HG02763 (cell line): ENCODE results near the gene TMEM108.

ENCODE experiments used
- ATAC-seq: cut with Tn5 transposase; IDR thresholded peaks from one replicate; pipeline ENCODE4 v1.9.1; 2021; ENCODE audit warnings: mild to moderate bottlenecking, moderate library complexity; ENCODE audit not compliant: unreplicated experiment

TMEM108 gene

DNA sequence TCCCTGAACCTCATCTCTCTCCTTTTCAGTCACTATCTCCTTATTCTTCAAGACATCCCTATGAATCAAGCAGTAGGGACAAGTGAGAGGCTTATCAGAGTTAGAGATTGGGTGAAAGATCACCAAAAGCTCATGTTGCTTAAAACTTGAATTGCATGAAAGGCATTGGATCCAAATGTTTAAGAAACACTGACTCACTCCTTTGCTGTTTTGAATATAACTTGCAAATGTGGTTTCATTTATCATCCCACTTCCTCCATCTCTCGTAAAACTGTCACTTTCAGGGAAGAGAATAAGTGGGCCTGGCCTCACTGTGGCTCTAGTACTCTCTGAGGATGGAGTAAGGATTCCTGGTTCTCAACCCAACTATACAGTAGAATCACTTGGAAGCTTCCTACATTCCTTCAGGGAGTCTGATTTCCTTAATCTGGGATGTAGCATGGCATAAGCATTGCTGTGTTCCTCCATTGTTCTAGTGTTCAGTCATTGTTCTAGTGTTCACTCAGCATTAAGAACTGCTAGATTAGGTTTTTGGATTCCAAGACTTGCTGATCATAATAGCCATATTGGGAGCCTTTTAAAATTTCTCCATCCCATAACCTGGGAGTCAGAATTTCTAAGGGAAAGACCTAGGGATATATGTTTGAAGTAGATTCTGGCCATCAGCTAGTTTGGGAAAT, 171.8 kb downstream of the TMEM108 start:
- no peak for ATAC-seq

DNA sequence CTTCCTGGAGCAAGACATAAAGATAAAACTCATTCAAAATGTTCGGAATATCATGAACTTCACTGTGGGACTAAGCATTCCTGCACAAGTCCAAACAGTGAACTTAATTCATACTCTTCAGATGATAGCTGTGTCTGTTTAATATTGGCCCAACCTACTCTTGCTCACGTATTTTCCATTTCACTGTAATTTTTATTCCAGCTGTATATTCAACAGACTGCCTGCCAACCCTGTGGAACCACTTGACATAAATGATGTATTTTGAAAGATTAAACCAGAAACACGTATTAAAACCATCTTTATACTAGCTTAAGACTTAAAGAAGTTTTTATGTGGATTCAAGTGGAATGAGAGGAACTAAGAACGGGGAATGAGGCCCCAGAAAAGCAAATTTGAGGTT, 172.5 kb downstream of the TMEM108 start:
- no peak for ATAC-seq

DNA sequence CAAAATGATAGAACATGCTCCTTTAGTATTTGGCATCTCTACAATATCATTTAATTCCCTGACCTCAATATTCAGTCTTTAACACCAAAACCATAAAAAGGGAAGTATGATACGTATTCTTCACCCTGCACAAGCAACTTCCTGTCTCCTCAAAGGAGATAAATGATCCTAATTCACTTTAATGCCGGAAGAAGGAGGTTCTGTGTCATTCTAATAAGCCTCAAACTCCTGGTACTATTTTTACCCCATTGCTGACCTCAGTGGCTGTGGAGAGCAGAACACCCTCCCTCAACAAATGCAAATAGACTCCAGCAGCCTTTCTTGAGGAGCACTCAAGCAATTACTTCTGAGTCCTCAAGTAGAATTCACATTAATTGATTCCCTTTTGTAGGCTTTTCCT, 173.3 kb downstream of the TMEM108 start:
- peak; percentile 94 for ATAC-seq

DNA sequence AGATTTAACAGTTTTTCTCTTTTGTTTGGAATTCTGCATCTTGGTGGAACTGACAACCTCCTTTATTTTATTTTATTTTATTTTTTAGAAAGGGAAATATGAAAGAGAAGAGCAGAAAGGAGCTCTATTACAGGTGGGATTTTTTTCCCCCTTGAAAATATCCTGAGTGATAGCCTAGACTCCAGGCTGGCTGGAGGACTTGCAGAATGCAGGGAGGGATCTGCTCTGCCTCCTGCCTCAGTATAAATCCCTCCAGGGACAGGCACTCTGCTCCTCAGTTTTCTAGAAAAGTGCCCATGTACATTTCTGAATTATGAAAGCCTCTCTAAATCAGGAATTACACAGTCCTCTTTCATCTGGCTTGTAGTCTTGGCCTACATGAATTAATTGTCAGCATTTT, 173.7 kb downstream of the TMEM108 start:
- no peak for ATAC-seq

DNA sequence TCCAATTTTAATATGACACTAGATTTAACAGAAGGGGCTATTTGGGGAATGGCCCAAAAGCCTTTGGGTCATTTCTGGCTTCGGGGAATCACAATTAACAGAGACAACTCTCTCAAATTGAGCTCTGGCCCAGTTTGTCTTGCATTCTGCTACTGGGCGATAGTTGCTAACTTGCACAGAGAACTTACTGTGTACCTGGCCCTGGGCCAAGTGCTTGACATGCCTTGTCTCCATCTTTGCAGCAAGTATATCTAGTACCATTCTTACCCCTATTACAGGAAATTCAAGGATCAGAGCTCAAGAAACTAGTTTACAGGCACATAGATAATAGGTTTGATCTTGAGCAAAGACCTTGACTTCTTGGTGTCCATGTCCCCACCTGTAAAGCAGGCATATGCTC, 175.7 kb downstream of the TMEM108 start:
- no peak for ATAC-seq

DNA sequence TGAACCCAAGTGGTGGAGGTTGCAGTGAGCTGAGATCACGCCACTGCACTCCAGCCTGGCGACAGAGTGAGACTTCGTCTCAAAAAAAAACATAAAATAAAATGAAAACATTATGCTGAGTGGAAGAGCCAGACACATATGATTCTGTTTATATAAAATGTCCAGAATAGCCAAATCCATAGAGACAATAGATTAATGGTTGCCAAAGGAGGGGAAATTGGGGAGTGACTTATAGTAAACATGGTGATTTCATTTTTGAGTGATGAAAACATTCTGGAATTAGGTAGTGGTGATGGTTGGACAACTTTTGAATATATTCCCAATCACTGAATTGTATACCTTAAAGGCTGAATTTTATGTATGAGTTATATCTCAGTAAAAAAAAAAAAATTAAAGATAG, 189.6 kb downstream of the TMEM108 start:
- ATAC-seq, result no peak

DNA sequence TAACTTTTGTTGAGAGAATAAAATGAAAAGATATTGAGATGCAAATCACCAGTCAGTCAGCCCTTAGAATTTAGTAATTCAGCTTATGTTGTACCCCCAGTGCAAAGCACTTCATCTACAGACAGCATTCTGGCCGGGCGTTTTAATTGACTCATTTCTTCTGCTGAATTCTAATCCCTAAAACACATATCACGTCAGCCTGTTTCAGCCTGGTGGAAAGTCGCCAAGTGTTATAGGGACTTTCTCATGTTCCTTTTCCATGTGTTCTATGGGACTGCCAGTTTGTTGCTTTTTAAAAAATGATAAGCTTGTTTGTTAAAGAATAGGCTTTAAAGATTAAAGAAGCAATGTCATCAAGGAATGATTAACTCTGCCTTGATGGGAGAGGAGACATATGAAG, 192.0 kb downstream of the TMEM108 start:
- ATAC-seq, result no peak

DNA sequence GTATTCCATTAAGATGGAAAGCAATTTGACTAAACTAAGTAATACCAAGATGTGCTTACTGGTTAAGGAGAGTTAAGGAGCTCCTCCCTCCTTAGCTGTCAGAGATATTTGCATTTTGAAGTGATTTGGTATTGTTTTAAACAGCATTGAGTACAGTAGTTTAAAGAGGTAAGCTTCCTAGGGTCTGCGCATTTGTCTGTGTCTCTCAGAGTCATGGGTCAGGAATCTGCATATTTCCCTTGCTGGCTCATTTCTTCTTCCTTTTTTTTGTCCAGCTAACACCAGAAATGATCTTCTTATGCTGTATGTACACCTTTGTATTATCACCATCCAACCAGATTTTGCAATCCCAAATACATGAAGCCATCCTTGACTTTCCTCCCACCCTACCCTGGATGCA, 198.7 kb downstream of the TMEM108 start:
- no peak for ATAC-seq

DNA sequence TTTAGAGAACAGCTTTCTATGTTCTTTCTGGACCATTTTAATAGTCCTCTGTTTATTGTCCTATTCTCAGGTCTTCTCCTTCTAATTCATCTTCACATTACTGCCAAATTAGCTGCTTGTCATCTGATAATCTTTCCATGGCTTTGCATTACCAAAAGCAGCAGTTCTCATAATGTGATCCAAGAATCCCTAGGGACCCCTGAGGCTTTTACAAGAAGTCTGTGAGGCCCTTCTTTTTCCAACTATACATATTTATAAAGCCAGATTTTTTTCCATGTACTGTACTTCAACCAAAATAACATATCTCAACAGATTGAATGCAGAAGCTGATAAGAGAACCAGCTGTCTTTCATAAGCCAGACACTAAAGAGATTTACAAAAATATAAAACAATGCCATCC, 199.2 kb downstream of the TMEM108 start:
- no peak for ATAC-seq

DNA sequence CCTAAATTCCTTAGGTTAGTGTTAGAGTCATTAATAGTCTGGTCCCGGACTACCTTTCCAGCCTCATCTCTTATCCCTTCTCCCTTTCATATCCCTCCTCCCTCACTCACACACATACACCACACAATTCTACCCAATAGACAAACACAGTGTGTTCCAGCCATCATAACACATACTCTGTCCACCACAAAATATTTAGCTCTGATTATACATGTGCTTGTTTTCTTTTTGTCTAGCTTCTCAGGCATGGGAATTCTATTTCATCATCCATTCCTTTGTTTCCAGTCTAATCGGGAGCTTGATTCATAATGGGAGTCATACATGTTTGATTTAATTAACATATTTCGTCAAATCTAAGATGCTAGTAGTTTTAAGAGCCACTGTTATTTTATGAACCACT, 199.8 kb downstream of the TMEM108 start:
- no peak for ATAC-seq

DNA sequence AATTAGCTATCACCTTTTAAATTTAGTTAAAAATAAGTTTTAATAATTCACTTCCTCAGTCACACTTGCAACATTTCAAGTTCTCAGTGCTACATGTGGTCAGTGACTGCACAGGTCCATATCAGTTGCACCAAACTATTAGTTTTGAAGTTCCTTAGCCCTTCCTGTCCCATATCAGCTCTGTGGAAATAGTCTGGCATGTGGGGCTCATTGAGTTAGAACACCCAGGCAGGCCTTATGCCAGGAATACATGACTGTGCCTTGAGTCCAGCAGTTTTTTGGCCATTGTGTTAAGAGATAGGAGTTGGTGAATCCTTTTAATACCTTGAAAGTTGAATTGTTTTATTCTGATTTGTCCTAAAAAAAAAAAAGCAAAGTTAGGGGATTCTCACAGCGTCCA, 207.9 kb downstream of the TMEM108 start:
- ATAC-seq, result no peak

DNA sequence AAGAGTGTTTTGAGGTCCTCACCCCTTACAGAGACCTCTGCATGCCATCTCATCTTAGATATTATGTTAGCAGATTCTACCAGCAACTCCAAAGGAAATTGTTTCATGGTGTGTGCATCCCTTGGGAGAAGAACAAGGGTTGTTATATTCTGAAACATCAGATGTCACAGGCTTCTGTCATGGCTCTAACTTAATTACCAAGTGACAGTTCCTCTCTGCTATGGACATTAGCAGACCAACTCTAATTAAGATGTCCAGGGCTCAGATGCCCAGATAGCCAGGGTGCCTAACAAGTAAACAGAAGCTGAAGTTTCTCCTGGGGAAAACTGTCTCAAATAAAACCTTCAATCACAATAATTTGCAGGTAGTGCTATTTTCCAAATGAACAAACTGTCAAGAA, 208.6 kb downstream of the TMEM108 start:
- ATAC-seq, result no peak

DNA sequence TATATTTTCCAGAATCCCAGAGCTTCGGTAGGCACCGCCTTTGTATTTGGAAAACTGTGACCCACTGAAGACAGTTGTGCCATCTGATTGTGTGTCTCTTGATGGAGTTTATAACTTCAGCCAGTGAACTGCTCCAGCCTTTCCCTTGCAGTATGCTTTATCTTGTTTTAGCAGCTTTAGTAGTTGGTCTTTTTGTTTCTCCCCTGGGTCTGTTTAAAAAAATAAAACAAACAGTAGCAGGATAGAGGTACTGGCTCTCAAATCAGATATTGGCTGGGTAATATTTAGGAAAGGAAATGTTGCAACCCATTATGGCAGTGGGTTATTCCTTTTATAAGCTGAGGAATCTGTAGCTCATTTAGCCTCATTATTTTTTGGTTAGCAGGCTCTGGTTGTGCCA, 210.2 kb downstream of the TMEM108 start:
- ATAC-seq, result no peak

DNA sequence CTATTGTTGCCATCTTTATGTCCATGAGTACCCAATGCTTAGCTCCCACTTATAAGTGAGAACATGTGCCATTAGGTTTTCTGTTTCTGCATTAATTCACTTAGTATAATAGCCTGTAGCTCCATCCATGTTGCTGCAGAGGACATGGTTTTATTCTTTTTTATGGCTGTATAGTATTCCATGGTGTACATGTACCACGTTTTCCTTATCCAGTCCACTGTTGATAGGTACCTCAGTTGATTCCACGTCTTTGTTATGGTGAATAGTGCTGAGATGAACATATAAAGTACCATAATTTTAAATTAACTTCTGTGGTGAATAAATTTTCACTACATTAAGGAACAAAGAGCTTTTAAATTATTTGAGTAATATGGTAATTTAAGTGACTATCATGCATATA, 211.3 kb downstream of the TMEM108 start:
- ATAC-seq, result no peak

DNA sequence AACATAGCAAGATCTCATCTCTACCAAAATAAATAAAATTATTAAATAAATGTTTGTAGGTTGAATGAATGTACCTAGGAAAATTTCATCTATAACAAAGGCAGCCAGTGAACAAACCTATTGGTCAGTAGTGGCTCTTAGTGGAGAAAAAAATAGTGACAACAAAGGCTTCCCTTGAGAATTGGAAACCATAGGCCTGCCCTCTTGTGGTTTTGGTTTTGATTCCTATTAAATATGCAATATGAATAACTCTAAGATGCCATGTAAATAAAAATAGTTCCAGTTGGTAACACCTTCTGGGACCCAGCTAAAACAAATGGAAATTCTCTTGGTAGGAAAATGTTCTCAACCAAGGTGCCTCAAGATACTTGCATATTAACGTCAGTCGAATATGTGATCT, 216.0 kb downstream of the TMEM108 start:
- no peak for ATAC-seq

DNA sequence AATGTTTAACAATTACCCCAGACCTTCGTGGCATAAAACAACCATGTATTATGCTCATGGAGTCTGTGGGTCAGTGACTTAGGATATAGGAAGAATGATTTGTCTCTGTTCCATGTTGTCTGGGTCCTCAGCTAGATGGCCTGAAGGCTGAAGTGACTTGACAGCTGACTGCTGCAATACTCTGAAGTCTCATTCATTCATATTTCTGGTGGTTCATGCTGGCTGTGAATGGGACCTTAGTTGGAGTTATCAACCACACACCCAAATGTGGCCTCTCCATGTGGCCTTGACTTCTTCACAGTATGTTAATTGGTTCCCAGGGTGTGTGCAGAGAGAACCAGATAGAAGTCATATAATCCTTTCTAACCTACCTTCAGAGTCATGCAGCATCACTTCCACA, 216.5 kb downstream of the TMEM108 start:
- no peak for ATAC-seq

DNA sequence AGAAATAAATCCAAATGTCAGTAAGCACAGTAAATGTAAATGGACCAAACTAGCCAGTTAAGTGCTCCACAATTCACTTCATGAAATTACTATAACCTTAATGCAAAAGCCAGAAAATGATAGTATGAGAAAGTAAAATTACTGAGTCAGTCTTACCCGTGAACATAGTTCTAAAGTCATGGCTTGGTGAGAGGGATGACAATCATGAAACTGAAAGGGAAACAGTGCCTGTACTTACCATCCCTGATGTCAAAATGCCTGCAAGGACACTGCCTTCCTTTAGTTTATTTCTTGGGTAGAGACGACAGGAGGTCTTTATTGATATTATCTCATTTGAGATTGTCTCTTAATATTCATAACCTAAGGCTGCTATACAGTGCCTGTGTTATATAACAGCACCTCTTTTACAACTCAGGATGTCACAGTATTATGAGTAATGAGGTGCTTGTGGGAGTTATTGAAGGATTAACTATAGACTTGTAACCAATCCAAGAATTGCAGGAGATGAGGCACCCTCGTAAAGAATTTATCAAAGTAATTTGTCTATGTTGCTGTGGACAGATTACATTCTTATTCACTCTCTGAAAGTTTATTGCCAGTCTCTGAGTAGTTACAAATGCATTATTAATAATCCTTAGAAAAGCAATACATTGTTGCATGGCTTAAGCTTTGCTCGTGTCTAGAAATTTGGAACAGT, 218.7 kb downstream of the TMEM108 start:
- no peak for ATAC-seq

DNA sequence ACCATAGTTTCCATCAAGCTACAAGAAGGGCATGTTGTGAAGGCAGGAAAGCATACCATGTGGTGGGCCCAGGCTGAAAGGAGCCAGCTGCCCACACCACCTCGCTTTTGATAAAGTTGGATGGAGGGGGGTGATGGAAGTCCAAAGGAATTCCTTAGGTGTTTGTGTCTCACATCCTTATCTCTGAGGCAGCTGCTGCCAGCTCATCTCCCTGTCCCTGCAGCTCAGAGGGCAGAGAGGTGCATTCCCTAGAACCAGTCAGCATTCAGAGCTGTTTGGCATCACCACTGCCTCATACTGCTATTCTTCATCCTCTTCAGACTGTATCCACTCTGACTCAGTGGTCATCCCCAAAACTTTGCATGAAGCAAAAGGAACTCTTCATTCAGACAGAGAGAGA, 220.2 kb downstream of the TMEM108 start:
- no peak for ATAC-seq

DNA sequence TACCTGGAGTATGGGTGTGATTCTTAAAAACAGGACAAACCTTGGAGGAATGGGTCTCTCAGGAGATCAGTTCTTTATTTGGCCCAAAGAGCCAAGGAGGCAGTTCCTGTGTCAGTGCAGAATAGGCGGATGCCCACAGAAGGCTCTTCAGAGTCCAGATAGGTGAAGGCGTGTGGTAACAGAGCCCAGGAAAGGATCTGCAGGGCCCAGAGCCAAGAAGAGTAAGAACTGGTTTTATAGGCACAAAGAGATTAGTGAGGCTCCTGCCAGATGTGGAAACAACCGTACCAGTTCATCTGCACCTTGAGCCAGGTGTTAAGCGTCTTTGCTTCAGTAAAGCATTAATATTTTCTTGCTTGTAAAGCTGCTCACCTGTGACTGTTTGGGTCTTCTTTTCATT, 221.6 kb downstream of the TMEM108 start:
- no peak for ATAC-seq

DNA sequence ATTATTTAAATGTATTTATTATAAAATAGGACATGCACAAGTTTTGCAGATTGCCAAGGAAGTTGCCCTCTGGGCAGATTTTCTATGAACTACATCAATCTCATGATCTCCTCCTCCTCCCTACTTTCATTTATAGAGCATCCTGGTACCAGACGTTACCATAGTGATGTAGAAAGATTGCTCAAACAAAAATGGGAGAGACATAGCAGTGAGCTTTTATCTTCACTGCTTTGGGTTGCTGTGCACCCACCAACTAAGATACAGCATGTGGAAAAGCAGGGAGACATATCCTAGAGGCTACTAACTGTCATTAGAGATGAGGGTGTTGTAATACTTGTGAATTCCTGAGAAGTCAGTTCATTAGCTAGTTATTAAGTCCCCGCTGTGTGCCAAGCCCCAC, 224.1 kb downstream of the TMEM108 start:
- no peak for ATAC-seq

DNA sequence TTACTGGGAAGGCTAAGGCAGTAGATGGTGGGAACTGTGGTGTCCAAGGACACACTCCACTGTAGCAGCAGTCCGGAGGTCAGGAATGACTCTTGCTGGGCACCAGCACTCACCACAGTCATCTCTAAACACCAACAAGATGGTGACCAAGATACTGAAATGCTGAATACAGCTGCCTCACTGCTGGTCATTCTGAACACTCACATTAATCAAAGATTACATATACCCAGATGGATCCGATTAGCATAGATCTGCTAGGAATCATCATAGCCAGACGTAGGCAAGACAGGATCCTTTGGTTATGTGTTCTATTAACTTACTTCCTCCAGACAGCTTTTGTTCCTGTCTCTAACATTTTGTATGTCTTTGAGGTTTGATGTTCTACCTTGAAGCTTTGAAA, 226.7 kb downstream of the TMEM108 start:
- ATAC-seq, result no peak

DNA sequence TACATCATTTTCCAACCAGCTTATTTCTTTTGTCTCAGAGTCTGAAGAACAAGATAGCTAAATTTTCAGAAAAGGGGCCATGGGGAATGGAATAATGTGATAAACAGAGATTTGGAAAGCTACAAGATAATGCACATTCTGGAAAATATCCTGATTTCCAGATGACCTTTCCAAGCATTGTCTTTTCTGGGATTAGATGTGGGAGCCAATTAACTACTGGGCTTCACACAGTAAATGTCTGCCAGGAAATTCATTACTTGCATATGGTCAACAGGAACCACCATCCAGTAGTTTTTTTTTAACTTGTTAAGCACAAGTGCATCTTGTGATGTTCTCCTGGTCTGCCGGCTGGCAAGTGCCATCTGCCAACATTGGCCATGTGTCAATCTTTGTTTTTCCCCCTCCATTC, 230.5 kb downstream of the TMEM108 start:
- no peak for ATAC-seq

DNA sequence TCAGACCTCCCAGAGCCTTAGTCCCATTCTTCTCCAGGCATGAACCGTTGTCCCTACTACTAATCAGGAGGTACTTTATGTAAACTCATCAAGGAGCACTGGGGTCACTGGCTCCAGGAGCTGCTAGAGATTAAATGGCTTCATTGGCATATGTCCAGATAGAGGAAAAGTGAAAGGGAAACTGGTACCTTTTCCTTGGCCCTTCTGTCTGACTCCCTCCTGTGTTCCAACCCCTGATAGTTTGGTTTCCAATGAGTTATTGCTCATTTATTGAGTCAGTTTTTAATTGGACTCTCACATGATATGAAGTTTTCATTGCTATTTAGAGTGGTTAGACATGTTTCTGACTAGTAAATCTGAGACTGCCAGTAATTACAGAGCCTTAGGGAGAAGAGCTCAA, 231.2 kb downstream of the TMEM108 start:
- no peak for ATAC-seq
